ENCODE measurements around the gene BLVRB.

- TF ChIP-seq, protein P1, sequence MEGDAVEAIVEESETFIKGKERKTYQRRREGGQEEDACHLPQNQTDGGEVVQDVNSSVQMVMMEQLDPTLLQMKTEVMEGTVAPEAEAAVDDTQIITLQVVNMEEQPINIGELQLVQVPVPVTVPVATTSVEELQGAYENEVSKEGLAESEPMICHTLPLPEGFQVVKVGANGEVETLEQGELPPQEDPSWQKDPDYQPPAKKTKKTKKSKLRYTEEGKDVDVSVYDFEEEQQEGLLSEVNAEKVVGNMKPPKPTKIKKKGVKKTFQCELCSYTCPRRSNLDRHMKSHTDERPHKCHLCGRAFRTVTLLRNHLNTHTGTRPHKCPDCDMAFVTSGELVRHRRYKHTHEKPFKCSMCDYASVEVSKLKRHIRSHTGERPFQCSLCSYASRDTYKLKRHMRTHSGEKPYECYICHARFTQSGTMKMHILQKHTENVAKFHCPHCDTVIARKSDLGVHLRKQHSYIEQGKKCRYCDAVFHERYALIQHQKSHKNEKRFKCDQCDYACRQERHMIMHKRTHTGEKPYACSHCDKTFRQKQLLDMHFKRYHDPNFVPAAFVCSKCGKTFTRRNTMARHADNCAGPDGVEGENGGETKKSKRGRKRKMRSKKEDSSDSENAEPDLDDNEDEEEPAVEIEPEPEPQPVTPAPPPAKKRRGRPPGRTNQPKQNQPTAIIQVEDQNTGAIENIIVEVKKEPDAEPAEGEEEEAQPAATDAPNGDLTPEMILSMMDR (IDR thresholded peaks at IDR 0.05; ENCODE audit: insufficient read depth, low read length), result no peak
- TF ChIP-seq POLR2AphosphoS5 (IDR thresholded peaks at IDR 0.05; ENCODE audit: low read depth), result no peak
- TF ChIP-seq REST (IDR thresholded peaks at IDR 0.05; ENCODE audit: insufficient replicate concordance, low read depth), result no peak
- no peak for TF ChIP-seq GABPA (IDR thresholded peaks at IDR 0.05; ENCODE audit: low read depth)
- TF ChIP-seq SPI1 (IDR thresholded peaks at IDR 0.05; ENCODE audit: borderline replicate concordance, low read depth), result no peak
Measured at GRCh38 chr19:40501599-40501998, 36.1 kb upstream of the BLVRB start.
